ENCODE results near the gene ZNF839.

Gene ZNF839

DNA sequence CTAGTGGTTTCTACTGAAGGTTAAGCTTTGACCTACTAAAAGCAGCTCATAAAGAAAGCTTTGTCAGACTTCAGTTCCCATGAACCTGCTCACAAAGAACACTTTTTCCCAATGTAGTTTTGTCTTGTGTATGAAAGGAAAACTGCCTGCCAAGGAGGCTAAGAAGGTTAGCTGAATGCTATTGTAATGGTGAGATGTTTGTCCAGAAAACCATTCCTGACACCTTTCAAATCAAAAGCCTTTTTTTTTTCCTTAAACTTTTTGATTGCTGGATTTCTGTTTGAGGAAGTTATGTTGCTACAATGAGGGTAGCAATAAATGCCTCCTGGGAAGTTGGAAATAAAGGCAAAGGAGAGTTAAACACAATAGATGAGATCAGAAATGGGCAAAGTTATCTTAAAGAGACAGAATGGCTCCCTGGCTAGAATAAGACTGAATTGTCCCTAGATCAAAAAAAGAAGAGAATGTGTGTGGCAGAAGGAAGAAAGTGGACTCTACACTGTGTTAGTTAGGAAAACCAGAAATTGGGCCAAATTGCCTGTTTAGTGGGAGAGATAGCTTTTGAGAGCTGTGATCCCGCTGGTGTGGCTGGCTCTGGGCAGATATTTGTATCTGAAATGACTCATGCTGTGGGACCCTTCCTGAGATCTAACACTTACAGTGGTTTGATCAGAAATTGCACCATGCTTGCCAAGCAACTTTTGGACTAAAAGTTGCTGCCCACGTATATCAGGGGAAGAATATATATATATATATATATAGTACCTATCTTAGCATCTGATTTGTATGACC is 70.7 kb downstream of the ZNF839 start:
- no peak for FAIRE-seq

All from A204.1 (cell line).